Endometrium (tissue), 2 donors: Measurements from ENCODE around the gene RAB15.
"Not testable (repeated sequence)": the region's sequence is repeated elsewhere in the genome, so short reads cannot be mapped to it uniquely, and the experiment has no call there.

Experiments used
- FAIRE-seq: peaks from 2 replicates; lab custom pipeline; 2012; peaks lifted over from hg19 to GRCh38; lab: Jason Lieb, UNC
- donor health status: control.
- donor health status: control.

The RAB15 gene

GRCh38 chr14:64937171-64937820 lies 34.8 kb downstream of the RAB15 start:
- FAIRE-seq, result no peak

- FAIRE-seq, result no peak
Measured at GRCh38 chr14:64935508-64935907, 36.6 kb downstream of the RAB15 start.

DNA sequence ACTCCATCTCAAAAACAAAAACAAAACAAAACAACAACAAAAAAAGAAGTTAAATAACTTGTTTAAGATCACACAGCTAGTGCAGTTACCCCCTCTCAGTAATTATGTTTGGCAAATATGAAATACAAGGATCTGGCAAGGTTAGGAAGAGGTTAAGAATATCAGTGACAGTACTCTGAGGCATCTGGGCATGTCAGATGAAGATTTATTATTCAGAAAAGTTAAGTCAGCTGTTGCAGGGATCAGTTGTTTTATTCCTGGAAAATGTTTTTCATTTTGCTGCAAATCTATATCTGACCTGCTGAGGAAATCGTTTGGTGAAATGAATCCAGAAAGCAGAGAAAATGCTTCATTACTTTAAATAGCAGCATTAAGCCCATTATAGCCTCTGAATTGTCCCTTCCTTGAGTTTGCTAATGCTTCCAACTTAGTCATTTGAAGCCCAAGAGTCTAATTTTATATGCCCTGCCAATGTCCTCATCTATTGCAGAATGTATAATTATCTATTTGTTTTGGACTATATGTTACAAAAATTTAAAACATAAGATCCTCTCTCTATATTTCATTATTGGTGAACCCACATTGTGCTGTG lies 37.7 kb downstream of the RAB15 start:
- no peak for FAIRE-seq

DNA sequence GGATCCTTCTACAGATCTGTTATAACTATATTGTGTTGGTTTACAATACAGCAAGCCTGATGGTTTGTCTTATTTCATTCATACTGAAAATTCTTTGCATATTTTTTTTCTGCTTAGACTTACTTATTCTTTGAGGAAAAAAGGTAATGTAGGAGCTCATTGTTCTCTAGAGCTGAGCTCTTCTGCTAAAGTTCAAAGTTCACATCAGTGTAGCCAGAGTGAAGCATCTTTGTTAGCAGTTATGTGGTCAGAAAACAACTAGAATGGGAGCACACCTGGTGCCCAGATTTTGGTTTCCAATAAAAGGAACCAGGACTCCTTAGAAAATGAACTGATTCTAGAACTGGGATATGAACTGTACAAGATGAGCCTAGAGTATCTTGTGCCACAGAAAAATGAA lies 39.9 kb downstream of the RAB15 start:
- FAIRE-seq, result no peak

DNA sequence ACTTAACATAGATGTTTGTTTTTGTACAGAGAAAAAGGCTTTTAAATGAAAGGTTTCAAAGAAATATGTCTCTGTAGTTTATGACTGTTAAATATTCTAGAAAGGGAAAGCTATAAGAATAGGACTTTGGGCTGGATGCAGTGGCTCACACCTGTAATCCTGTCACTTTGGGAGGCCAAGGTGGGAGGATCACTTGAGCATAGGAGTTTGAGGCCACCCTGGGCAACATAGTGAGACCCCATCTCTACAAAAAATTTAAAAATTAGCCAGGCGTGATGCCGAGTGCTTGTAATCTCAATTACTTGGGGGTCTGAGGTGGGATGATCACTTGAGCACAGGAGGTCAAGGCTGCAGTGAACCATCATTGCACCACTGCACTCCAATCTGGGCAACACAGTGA lies 41.0 kb downstream of the RAB15 start:
- no peak for FAIRE-seq

- FAIRE-seq, result no peak
Measured at GRCh38 chr14:64930085-64930843, 41.9 kb downstream of the RAB15 start.

GRCh38 chr14:64929014-64929359 lies 43.1 kb downstream of the RAB15 start:
- no peak for FAIRE-seq

- no peak for FAIRE-seq
Measured at GRCh38 chr14:64928239-64929013, 43.7 kb downstream of the RAB15 start.

DNA sequence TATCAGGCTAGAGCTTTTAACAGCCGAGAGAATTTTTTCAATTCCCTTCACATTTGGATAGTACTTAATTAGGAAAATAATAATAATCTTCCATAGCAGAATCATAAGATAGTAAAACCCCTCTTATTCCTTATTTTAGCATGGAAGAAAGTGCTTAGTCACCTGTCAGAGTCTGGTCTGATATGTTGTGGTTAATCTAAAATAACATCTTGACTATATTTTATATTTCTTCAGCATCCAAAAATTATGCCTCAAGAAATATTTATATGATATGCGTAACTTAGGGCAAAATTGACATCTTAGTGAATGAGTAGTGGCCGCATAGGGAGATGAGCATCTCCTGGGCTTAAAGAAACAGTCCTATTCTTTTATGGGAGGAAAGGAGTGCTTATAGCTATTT lies 45.1 kb downstream of the RAB15 start:
- FAIRE-seq, result no peak

DNA sequence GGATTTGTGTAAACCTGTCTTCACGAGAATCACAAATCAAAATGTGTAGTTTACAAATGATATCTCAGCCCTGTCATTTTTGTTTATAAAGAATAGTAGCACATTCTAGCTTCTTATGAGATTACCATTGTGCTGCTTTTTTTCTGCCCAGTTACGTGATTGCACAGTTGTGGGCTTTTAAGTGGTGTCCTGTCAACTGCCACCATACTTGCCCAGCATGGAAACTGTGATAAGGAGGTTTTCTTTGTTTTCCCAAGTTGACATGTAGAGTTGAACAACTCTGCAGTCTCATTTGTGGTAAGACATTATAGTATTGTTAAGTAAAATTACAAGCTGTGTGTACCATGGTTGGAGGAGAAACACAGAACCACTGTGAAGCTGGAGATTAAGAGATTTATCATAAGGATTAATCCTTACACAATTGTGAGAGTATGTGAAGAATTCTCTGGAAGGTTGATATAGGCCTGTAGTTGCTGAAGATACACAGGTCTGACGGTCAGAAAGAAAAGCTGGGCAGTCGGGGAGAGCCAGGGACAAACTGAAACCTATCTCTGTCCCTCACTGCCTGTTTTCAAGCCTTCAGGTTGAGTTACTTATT lies 45.6 kb downstream of the RAB15 start:
- FAIRE-seq, result no peak

DNA sequence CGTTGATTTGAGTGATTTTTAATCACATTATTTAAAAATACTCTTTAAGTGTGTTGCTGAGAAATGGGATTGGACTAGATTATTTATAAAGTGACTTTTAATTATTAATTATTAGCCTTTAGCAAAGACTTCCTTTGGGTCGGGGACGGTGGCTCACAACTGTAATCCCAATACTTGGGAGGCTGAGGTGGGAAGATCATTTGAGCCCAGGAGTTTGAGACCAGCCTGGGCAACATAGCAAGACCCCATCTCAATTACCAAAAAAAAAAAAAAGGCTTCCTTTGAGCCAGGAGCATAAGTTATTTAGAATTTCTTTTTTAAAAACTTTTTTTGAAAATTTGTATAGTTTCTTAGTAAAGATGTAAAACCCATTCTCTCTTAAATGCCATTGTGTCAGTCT lies 49.1 kb downstream of the RAB15 start:
- no peak for FAIRE-seq

- FAIRE-seq, result no peak
Measured at GRCh38 chr14:64920465-64920864, 51.7 kb downstream of the RAB15 start.

- no peak for FAIRE-seq
Measured at GRCh38 chr14:64919618-64920017, 52.5 kb downstream of the RAB15 start.

DNA sequence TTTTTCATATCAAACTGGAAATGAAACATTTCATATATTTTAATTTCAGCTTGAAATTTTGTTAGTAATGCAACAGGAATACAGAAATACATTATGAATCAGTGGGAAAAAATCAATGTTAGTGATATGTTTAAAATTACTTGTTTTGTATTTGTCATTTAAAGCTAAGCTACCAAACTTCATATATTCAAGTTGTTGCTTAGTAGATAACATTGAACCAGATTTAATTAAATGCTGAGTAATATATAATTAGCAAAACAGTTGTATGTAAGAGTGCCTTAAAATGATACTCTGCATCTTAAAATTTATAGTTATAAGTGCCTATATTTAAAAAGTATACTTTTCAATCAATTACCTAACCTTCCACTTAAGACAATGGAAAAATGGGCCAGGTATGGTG lies 52.9 kb downstream of the RAB15 start:
- FAIRE-seq, result no peak

- FAIRE-seq, result no peak
Measured at GRCh38 chr14:64918216-64918615, 53.9 kb downstream of the RAB15 start.

DNA sequence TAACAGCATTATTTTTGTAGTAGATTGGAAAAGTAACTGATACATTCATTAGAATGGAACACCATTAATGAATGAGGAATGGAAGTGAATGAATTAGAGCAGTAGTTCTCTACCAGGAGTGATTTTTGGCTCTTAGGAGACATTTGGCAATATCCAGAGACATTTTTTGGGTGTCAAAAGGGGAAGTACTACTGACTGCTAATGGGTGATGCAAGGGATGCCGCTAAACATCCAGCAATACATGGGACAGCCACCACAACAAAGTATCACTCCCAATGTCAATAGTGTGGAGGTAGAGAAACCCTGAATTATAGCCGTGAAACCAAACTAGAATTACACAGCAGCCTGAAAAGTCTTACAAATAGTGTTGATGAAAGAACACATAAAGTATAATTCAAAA lies 56.3 kb downstream of the RAB15 start:
- FAIRE-seq, result no peak

GRCh38 chr14:64915029-64915424 lies 57.1 kb downstream of the RAB15 start:
- no peak for FAIRE-seq

GRCh38 chr14:64914237-64915028 lies 57.7 kb downstream of the RAB15 start, which contains the start of gene CHURC1:
Gene CHURC1 (plus strand): TSS chr14:64914455. CDS start chr14:64914496, 41 bp downstream.
- peak; percentile 31 for FAIRE-seq

DNA sequence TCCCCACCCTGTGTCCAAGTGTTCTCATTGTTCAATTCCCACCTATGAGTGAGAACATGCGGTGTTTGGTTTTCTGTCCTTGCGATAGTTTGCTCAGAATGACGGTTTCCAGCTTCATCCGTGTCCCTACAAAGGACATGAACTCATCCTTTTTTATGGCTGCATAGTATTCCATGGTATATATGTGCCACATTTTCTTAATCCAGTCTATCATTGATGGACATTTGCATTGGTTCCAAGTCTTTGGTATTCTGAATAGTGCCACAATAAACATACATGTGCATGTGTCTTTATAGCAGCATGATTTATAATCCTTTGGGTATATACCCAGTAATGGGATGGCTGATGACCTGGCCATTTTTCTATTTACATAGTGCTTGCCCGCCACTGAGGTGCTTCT lies 58.7 kb downstream of the RAB15 start:
- not testable (repeated sequence) for FAIRE-seq

DNA sequence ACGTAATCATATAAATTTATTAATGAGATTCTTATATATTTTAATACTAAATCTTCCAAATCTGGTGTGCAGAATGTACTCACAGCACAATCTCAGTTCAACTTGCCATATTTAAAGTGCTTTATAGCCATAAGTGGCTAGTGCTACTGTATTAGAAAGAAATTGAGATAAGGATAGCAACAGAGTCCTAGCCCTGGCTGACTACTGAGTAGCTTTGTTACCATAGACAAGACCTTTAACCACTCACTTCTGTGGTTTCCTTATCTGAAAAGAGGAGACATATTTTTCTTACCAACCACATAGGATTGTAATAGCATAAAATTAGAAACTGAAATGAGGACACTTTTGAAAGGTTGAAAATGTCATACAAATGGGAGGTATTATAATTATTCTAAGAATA lies 59.9 kb downstream of the RAB15 start:
- no peak for FAIRE-seq

GRCh38 chr14:64910847-64911495 lies 61.2 kb downstream of the RAB15 start:
- FAIRE-seq, result no peak
